ENCODE measurements around the gene KLHL42. TPM values are rescaled to one million over a fixed set of nuclear protein-coding genes. Genes with fewer than 3 reads are reported as not detected.
"Not testable (repeated sequence)": the region's sequence is repeated elsewhere in the genome, so short reads cannot be mapped to it uniquely, and the experiment has no call there.

The KLHL42 gene
- total and polyA plus RNA-seq, 2 experiments from 2014 or later: 7.6 to 33.2 TPM

DNA sequence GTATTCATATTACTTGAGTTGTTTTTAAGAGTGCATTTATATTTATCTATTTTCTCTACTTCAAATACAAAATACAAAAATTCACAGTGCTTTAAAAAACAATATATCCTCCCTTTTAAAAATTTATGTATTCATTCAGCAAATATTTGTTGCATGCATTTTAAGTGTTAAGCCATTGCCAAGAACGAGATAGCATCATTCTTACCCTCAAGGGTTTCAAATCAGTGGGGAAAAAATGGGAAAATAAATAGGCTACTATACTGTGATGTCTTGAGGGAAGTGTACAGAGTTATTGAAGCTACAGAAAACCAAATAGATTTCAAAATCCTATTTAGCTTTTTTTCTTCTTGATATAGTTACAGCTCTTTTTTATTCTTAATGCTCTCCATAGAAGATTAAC, 46.2 kb upstream of the KLHL42 start (continued):
- TF ChIP-seq ETS1 (IDR thresholded peaks at IDR 0.05): no peak
- no peak for TF ChIP-seq ZNF114 (CRISPR knock-in tag; IDR thresholded peaks at IDR 0.05)
- no peak for TF ChIP-seq JUNB (IDR thresholded peaks at IDR 0.05; ENCODE audit: unreplicated experiment)
- TF ChIP-seq EZH2phosphoT487 (IDR thresholded peaks at IDR 0.05; ENCODE audit: unreplicated experiment): no peak

DNA sequence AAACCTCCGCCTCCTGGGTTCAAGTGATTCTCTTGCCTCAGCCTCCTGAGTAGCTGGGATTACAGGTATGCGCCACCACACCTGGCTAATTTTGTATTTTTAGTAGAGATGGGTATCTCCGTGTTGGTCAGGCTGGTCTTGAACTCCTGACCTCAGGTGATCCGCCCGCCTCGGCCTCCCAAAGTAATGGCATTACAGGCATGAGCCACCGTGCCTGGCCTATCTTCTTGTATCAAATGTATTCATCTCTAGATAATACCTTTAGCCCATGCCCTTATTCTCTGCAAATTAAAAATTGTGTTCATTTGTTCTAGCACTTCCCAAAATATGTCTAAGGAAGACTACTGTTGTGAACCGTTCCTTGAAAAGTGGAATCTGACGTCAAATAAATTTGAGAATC, 45.7 kb upstream of the KLHL42 start:
- H2AFZ ChIP-seq; H3K4me1 ChIP-seq (ENCODE audit: insufficient read depth); H3K27ac Mint-ChIP-seq; ATAC-seq; H4K20me1 ChIP-seq (replicated peaks; ENCODE audit: insufficient read depth); H3K4me3 Mint-ChIP-seq; H3F3A ChIP-seq (replicated peaks; ENCODE audit: low read depth); H3K4me2 ChIP-seq; H3K79me2 ChIP-seq (replicated peaks; ENCODE audit: insufficient read depth); H3K9me2 ChIP-seq (ENCODE audit: insufficient read depth); DNase-seq (ENCODE audit: low spot score); H3K27ac ChIP-seq (ENCODE audit: low read depth); H3K27me3 Mint-ChIP-seq (ENCODE audit: insufficient read depth, low read depth, poor library complexity); H3K27me3 ChIP-seq (ENCODE audit: insufficient read depth); H3K4me3 ChIP-seq; H3K9me3 Mint-ChIP-seq; H3K4me1 Mint-ChIP-seq: not testable (repeated sequence)
- H3K36me3 ChIP-seq (ENCODE audit: insufficient read depth): peaks cover 21% of the 10 kb centered on the region
- peaks cover 30% of the 10 kb centered on the region for H3K36me3 Mint-ChIP-seq (ENCODE audit: low read depth)

- Mint-ChIP-seq H3K36me3 (ENCODE audit: low read depth) (peaks cover 44% of the 10 kb centered on the region; the same call in 2 of the 3 replicates), H3K27ac (no peak overlapping the region), H3K27me3 (ENCODE audit: insufficient read depth, low read depth, poor library complexity) (no peaks in the 10 kb centered on the region), H3K9me3 (no peaks in the 10 kb centered on the region), H3K4me1 (no peaks in the 10 kb centered on the region), H3K4me3 (no peak overlapping the region)
- DNase-seq (ENCODE audit: low spot score): no peak
- Histone ChIP-seq H3K79me2 (replicated peaks; ENCODE audit: insufficient read depth) (no peaks in the 10 kb centered on the region), H3K9me2 (ENCODE audit: insufficient read depth) (no peaks in the 10 kb centered on the region), H2AFZ (no peak overlapping the region), H3K4me2 (no peak overlapping the region), H4K20me1 (replicated peaks; ENCODE audit: insufficient read depth) (0 out of 2 replicates have a peak, but pooled peaks cover 5% of the 10 kb centered on the region), H3F3A (replicated peaks; ENCODE audit: low read depth) (no peaks in the 10 kb centered on the region), H3K4me1 (ENCODE audit: insufficient read depth) (no peaks in the 10 kb centered on the region), H3K36me3 (ENCODE audit: insufficient read depth) (no peaks in the 10 kb centered on the region), H3K27ac (ENCODE audit: low read depth) (no peak overlapping the region), H3K4me3 (no peak overlapping the region), H3K27me3 (ENCODE audit: insufficient read depth) (no peaks in the 10 kb centered on the region)
- no peak for ATAC-seq
- TF ChIP-seq POLR2AphosphoS5 (IDR thresholded peaks at IDR 0.05; ENCODE audit: low read depth) (no peak), STAT1 (IDR thresholded peaks at IDR 0.05; ENCODE audit: unreplicated experiment) (no peak)
These were observed 36.4 kb upstream of the KLHL42 start for GRCh38 chr12:27743601-27744000.

GRCh38 chr12:27745734-27746133, 34.3 kb upstream of the KLHL42 start:
- not testable (repeated sequence) for ATAC-seq; H3K27ac ChIP-seq (ENCODE audit: low read depth); H3K27me3 ChIP-seq (ENCODE audit: insufficient read depth); H3K4me1 Mint-ChIP-seq; H3K27me3 Mint-ChIP-seq (ENCODE audit: insufficient read depth, low read depth, poor library complexity); H3K9me3 Mint-ChIP-seq; H3K9me2 ChIP-seq (ENCODE audit: insufficient read depth); H3K4me3 Mint-ChIP-seq; H2AFZ ChIP-seq; H3F3A ChIP-seq (replicated peaks; ENCODE audit: low read depth); H3K4me2 ChIP-seq; H3K4me3 ChIP-seq; DNase-seq (ENCODE audit: low spot score); H3K79me2 ChIP-seq (replicated peaks; ENCODE audit: insufficient read depth); H3K4me1 ChIP-seq (ENCODE audit: insufficient read depth); H3K36me3 ChIP-seq (ENCODE audit: insufficient read depth); H4K20me1 ChIP-seq (replicated peaks; ENCODE audit: insufficient read depth); H3K27ac Mint-ChIP-seq
- peaks cover 31% of the 10 kb centered on the region; the same call in 2 of the 3 replicates for H3K36me3 Mint-ChIP-seq (ENCODE audit: low read depth)

Measured in GM23338 (cell line).